Pancreas (tissue), 10 donors: Measurements from ENCODE around the gene TTC29. TPM values are rescaled to one million over a fixed set of nuclear protein-coding genes. Genes with fewer than 3 reads are reported as not detected.

Experiments used
- ATAC-seq, 4 donors: fragments of 200-7000 bp; cut with Tn5 transposase; one replicate each; pipeline versions ENCODE4 v1.8.0 to v1.9.1; 2020; ENCODE audit warnings: mild to moderate bottlenecking in 4 of 4, moderate library complexity in 4 of 4
- DNase-seq, 6 donors: peaks; one replicate each; pipeline ENCODE4 v3.0.0-alpha.2; 2020
- FAIRE-seq: peaks from 2 replicates; lab custom pipeline; 2012; peaks lifted over from hg19 to GRCh38; lab: Jason Lieb, UNC
- H3K27ac ChIP-seq, 4 donors: fragments of 200-600 bp; sonication (generic); 1 replicate in 3 of 4; 2 replicates in 1 of 4; pipeline versions ENCODE4 v1.5.0 to v1.8.0; 2020
- H3K27me3 ChIP-seq, 4 donors: fragments of 200-600 bp; one replicate each; pipeline ENCODE4 v1.8.0; 2021
- H3K36me3 ChIP-seq, 3 donors: fragments of 200-600 bp; sonication (generic) in 1 of 3; one replicate each; pipeline versions ENCODE4 v1.5.0 to v1.8.0; 2020 to 2021
- H3K4me1 ChIP-seq, 3 donors: fragments of 200-600 bp; one replicate each; pipeline ENCODE4 v1.8.0; 2021
- H3K4me3 ChIP-seq, 4 donors: fragments of 200-600 bp; sonication (generic) in 2 of 4; one replicate each; pipeline versions ENCODE4 v1.5.0 to v1.8.0; 2020 to 2021
- H3K9me3 ChIP-seq, 4 donors: fragments of 200-600 bp; one replicate each; pipeline ENCODE4 v1.8.0; 2021
- WGBS, 2 donors: extraction: QIAGEN DNeasy Blood & Tissue Kit; methylation state at CpG; one replicate each; pipeline ENCODE4 v1.1.7; 2013; 5-methylcytosine and 5-hydroxymethylcytosine counted together
- intact Hi-C, 3 donors: fragments of 100-400 bp; cut with DNase I; formaldehyde crosslinking; loops; one replicate each; pipeline versions ENCODE4 v1.11.1 to v1.14.2; 2022
- polyA plus RNA-seq, 2 donors: library from polyadenylated mRNA; stranded (reverse); fragments of 200-250 nt; gene quantifications; one replicate each; pipeline ENCODE4 v1.2.3, GENCODE V29; 2013
- total RNA-seq, 6 donors: library from RNA; stranded (reverse); fragmentation: NEBNext Ultra II Directional in 4 of 6; extraction: Animal tissue kit (Norgen Biotek cat#: 25700) in 4 of 6; gene quantifications; one replicate each; pipeline versions ENCODE4 v1.2.1 to v1.2.4, GENCODE V29; 2021 to 2023
- TF ChIP-seq, protein P1 (sequence below), 4 donors: fragments of 200-600 bp; sonication (generic) in 3 of 4; IDR thresholded peaks; one replicate each; pipeline versions ENCODE4 v1.5.0 to v1.8.0; 2021; ENCODE audit warnings: antibody characterized with exemption in 4 of 4
- donor health status: healthy with polysubstance abuse.
- donor health status: DM: no; HTN: no; CAD: no; lungs with moderate emphysema.
- donor health status: DM: no; HTN: no; CAD: no.
- donor health status: control.
- donor health status: control.
- donor health status: Bipolar disorder and iron deficiency.
- donor health status: DM: yes; HTN: yes; CAD: no.
- donor health status: DM: no; HTN: no; CAD: no.
- donor health status: DM: no; HTN: no; CAD: no.
- donor health status: DM: yes; HTN: yes; CAD: no.

Gene TTC29, protein sequence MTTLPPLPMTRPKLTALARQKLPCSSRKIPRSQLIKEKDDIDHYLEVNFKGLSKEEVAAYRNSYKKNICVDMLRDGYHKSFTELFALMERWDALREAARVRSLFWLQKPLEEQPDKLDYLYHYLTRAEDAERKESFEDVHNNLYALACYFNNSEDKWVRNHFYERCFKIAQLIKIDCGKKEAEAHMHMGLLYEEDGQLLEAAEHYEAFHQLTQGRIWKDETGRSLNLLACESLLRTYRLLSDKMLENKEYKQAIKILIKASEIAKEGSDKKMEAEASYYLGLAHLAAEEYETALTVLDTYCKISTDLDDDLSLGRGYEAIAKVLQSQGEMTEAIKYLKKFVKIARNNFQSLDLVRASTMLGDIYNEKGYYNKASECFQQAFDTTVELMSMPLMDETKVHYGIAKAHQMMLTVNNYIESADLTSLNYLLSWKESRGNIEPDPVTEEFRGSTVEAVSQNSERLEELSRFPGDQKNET
- not detected for total RNA-seq
- not detected for polyA plus RNA-seq

DNA sequence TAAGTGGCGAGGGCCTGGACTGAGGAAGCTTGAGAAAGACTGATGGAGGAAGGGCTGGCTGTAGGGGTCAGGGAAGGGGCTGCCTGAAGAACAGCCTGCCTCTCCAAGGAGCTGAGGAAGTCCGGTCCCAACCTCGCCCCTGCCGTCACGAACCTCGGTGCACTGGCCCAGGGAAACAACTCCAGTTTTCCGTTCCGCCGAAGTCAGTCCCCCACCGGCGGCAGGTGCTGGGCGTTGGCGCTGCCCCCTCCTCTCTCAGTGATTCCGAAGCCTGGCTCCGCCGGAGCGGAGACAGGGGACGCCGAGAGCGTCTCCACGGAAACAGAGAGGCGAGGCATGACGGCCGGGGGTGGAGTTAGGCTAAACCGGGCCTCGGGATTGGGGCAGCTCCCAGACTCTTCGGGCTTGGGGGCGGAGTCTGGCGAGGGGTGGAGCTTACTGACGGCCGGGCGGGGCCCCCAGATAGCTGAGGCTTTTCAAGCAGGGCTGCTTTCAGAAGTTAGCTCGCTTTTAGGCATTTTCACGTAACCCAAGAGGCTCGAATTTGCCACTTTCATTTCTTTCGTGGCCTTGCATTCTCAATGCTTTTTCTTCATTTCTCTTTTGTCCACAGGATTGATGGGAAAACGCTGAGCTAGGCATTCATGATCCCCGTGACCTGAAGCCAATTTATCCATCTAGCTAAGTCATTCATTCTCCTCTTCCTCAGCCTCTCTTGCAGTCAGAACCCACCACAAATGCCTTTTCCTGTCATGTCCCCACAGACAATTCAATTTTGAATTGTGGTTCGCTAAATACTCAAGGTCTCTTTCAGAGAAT lies at the start of gene TTC29:
Gene TTC29 (minus strand): TSS at position 309 of the 819 bp plus-strand sequence. CDS start 5,969 bp downstream, outside the sequence.
- no peaks in the 10 kb centered on the region for H3K9me3 ChIP-seq
- FAIRE-seq (peak; percentile 53), DNase-seq (peak; percentile 89 to 95 (median 92)), ATAC-seq (peak; percentile 100)
- TF ChIP-seq, protein P1, sequence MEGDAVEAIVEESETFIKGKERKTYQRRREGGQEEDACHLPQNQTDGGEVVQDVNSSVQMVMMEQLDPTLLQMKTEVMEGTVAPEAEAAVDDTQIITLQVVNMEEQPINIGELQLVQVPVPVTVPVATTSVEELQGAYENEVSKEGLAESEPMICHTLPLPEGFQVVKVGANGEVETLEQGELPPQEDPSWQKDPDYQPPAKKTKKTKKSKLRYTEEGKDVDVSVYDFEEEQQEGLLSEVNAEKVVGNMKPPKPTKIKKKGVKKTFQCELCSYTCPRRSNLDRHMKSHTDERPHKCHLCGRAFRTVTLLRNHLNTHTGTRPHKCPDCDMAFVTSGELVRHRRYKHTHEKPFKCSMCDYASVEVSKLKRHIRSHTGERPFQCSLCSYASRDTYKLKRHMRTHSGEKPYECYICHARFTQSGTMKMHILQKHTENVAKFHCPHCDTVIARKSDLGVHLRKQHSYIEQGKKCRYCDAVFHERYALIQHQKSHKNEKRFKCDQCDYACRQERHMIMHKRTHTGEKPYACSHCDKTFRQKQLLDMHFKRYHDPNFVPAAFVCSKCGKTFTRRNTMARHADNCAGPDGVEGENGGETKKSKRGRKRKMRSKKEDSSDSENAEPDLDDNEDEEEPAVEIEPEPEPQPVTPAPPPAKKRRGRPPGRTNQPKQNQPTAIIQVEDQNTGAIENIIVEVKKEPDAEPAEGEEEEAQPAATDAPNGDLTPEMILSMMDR (IDR thresholded peaks at IDR 0.05), result no peak
- intact Hi-C loops, result no loop called here
- no peak within 1 kb of the TSS for H3K27ac ChIP-seq
- peaks cover 0 to 15% (median 2%) of the 10 kb centered on the region in 4 donors for H3K27me3 ChIP-seq
- peak within 1 kb of the TSS; percentile 14 to 46 (median 36) for H3K4me3 ChIP-seq
- H3K36me3 ChIP-seq, result no peaks in the 10 kb centered on the region
- WGBS, 2 donors, result 0 to 1% methylated on average over 39 of the region's 39 CpGs
- H3K4me1 ChIP-seq, result peaks cover 0 to 5% (median 5%) of the 10 kb centered on the region in 3 donors

DNA sequence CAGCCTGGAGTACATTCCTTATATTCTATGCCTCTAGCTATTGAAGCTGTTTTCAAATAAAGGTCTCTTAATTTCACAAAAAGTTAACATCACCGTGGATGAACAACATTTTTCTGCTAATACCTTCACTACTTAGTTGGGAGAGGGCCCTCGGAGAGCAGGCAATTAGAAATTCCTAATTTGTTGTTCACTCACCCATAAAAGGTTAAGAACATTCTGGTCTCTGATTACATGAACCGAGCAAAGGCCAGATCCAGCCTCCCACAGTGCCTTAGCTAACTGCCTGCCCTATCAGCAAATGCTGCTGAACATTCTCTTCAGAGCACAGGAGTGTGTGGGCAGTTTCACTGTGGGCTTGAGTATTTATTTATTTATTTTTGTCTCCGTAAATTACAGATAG lies 36.0 kb upstream of the TTC29 start:
- intact Hi-C loops, result no loop called here
- H3K36me3 ChIP-seq, result no peaks in the 10 kb centered on the region
- FAIRE-seq (no peak), DNase-seq (no peak), ATAC-seq (no peak)
- TF ChIP-seq, protein P1 (IDR thresholded peaks at IDR 0.05), result no peak
- no peaks in the 10 kb centered on the region for H3K4me1 ChIP-seq
- no peaks in the 10 kb centered on the region for H3K27me3 ChIP-seq
- no peak overlapping the region for H3K4me3 ChIP-seq
- H3K9me3 ChIP-seq, result no peaks in the 10 kb centered on the region
- H3K27ac ChIP-seq, result no peak overlapping the region
- 48 to 58% methylated on average over 4 of the region's 4 CpGs for WGBS, 2 donors

DNA sequence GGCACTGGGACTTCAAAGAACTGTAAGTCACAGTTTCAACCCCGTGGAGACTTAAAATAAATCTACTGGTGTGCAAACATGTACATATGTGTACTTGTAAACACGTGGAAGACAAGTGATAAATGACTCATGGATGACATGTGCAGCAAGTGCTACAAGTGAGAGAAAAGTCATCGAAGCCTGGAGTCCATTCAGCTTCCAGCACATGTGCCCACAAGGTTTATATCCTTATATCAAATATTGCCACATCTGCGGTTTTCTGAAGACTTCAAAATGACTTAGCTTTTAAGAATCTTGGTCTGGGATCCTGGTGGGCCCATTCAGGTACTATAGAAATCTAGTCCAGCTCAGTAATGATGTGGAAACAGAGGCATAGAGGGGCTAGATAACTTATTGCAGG lies 33.0 kb upstream of the TTC29 start:
- 38 to 47% methylated on average over 4 of the region's 4 CpGs for WGBS, 2 donors
- Histone ChIP-seq H3K4me1 (no peaks in the 10 kb centered on the region), H3K36me3 (no peaks in the 10 kb centered on the region), H3K27ac (no peak overlapping the region), H3K4me3 (no peak overlapping the region), H3K9me3 (no peaks in the 10 kb centered on the region), H3K27me3 (no peaks in the 10 kb centered on the region)
- intact Hi-C loops, result no loop called here
- DNase-seq (no peak), ATAC-seq (no peak), FAIRE-seq (no peak)
- TF ChIP-seq, protein P1 (IDR thresholded peaks at IDR 0.05), result no peak

DNA sequence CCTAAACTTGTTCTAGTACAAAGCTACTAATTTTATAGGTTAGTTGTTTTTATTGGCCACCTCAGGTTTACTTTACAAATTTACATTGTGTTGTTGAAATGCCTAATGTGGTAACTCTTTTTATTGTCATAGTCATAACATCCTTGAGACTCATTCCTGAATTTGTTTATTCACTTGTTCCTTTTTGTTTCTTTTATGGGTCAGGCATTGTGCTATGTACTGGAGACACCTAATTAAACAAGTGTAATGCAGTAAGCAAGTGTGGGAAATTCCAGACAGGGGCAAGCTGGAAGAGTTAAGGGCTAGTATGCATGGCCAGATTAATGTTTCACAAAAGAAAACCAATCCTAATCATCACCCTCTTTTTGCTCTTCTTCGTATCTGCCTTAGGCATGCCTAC lies 30.5 kb upstream of the TTC29 start:
- Histone ChIP-seq H3K36me3 (no peaks in the 10 kb centered on the region), H3K4me3 (no peak overlapping the region), H3K27me3 (peaks cover 0 to 7% (median 0%) of the 10 kb centered on the region in 4 donors), H3K27ac (no peak overlapping the region), H3K4me1 (no peaks in the 10 kb centered on the region), H3K9me3 (no peaks in the 10 kb centered on the region)
- ATAC-seq (no peak), FAIRE-seq (no peak), DNase-seq (no peak)
- WGBS, 2 donors, result 0 to 43% methylated on average over 1 of the region's 1 CpG
- intact Hi-C loops, result no loop called here
- TF ChIP-seq, protein P1 (IDR thresholded peaks at IDR 0.05), result no peak
